Astrocyte (in vitro differentiated cells and primary cell): ENCODE data around the gene CHN1.

Source experiments
- CTCF ChIP-seq: IDR thresholded peaks from 2 replicates; pipeline ENCODE4 v1.5.1; 2011; ENCODE audit warnings: low read depth, mild to moderate bottlenecking, inconsistent platforms, low read length, moderate library complexity; ENCODE audit not compliant: insufficient read depth
- EZH2 ChIP-seq: IDR thresholded peaks from 2 replicates; pipeline ENCODE4 v1.6.1; 2012; ENCODE audit warnings: mild to moderate bottlenecking, low read length, inconsistent platforms; ENCODE audit not compliant: insufficient read depth

- TF ChIP-seq EZH2 (no peak), CTCF (no peak)
Observed at GRCh38 chr2:174959787-174960186, 45.4 kb downstream of the CHN1 start.
